Nephron progenitor cell (in vitro differentiated cells): ENCODE data around the gene NLRP3.
A peak's percentile ranks its signal among the peaks of the same experiment; 100 is the strongest.

ENCODE experiments used
- DNase-seq: peaks from one replicate; pipeline ENCODE4 v3.0.0; 2021
- H3K27ac Mint-ChIP-seq: 2 replicates; pipeline ENCODE4 v1.8.0; 2021; ENCODE audit warnings: mild to moderate bottlenecking, moderate library complexity, mixed read lengths
- H3K27me3 Mint-ChIP-seq: 2 replicates; pipeline ENCODE4 v1.8.0; 2021; ENCODE audit warnings: mild to moderate bottlenecking, low read depth, mixed read lengths; ENCODE audit not compliant: poor library complexity
- H3K36me3 Mint-ChIP-seq: 2 replicates; pipeline ENCODE4 v1.8.0; 2021; ENCODE audit warnings: low read depth, mixed read lengths
- H3K4me1 Mint-ChIP-seq: 2 replicates; pipeline ENCODE4 v1.8.0; 2021; ENCODE audit warnings: mixed read lengths
- H3K4me3 Mint-ChIP-seq: 2 replicates; pipeline ENCODE4 v1.8.0; 2021; ENCODE audit warnings: mild to moderate bottlenecking, moderate library complexity, mixed read lengths
- H3K9me3 Mint-ChIP-seq: 2 replicates; pipeline ENCODE4 v1.8.0; 2021; ENCODE audit warnings: mild to moderate bottlenecking, moderate library complexity, mixed read lengths
- CTCF ChIP-seq: fragments of 200-600 bp; sonication (generic); IDR thresholded peaks from 2 replicates; pipeline ENCODE4 v1.5.0; 2021; ENCODE audit warnings: antibody characterized with exemption

Gene NLRP3

GRCh38 chr1:247400685-247401084 lies 15.3 kb upstream of the NLRP3 start:
- Mint-ChIP-seq H3K9me3 (no peaks in the 10 kb centered on the region), H3K36me3 (no peaks in the 10 kb centered on the region), H3K27ac (no peak overlapping the region), H3K4me3 (no peak overlapping the region), H3K4me1 (peaks cover 3% of the 10 kb centered on the region), H3K27me3 (peaks cover 8% of the 10 kb centered on the region)
- TF ChIP-seq CTCF, result no peak
- no peak for DNase-seq

GRCh38 chr1:247401310-247402119 lies 14.5 kb upstream of the NLRP3 start:
- no peaks in the 10 kb centered on the region for H3K36me3 Mint-ChIP-seq
- H3K27me3 Mint-ChIP-seq, result peaks cover 8% of the 10 kb centered on the region
- peaks cover 3% of the 10 kb centered on the region for H3K4me1 Mint-ChIP-seq
- H3K27ac Mint-ChIP-seq, result no peak overlapping the region
- TF ChIP-seq CTCF, result no peak
- DNase-seq, result no peak
- no peaks in the 10 kb centered on the region for H3K9me3 Mint-ChIP-seq
- no peak overlapping the region for H3K4me3 Mint-ChIP-seq

- no peak for DNase-seq
- no peak overlapping the region for H3K4me3 Mint-ChIP-seq
- no peaks in the 10 kb centered on the region for H3K36me3 Mint-ChIP-seq
- H3K27me3 Mint-ChIP-seq, result peaks cover 8% of the 10 kb centered on the region
- H3K4me1 Mint-ChIP-seq, result peaks cover 3% of the 10 kb centered on the region
- no peak overlapping the region for H3K27ac Mint-ChIP-seq
- no peaks in the 10 kb centered on the region for H3K9me3 Mint-ChIP-seq
- no peak for TF ChIP-seq CTCF
These were observed 13.8 kb upstream of the NLRP3 start for GRCh38 chr1:247402120-247402675.

- no peaks in the 10 kb centered on the region for H3K4me1 Mint-ChIP-seq
- H3K36me3 Mint-ChIP-seq, result no peaks in the 10 kb centered on the region
- H3K9me3 Mint-ChIP-seq, result no peaks in the 10 kb centered on the region
- no peak overlapping the region for H3K4me3 Mint-ChIP-seq
- TF ChIP-seq CTCF, result no peak
- peaks cover 4% of the 10 kb centered on the region for H3K27me3 Mint-ChIP-seq
- no peak for DNase-seq
- no peak overlapping the region for H3K27ac Mint-ChIP-seq
These were observed 9.8 kb upstream of the NLRP3 start for GRCh38 chr1:247406014-247406656.

- no peaks in the 10 kb centered on the region for H3K36me3 Mint-ChIP-seq
- no peak for TF ChIP-seq CTCF
- H3K9me3 Mint-ChIP-seq, result no peaks in the 10 kb centered on the region
- no peak for DNase-seq
- H3K4me3 Mint-ChIP-seq, result no peak overlapping the region
- peak overlapping the region; percentile 35 for H3K27ac Mint-ChIP-seq
- H3K27me3 Mint-ChIP-seq, result no peaks in the 10 kb centered on the region
- H3K4me1 Mint-ChIP-seq, result no peaks in the 10 kb centered on the region
These were observed 8.8 kb upstream of the NLRP3 start for GRCh38 chr1:247407180-247407616.
